ENCODE measurements around the gene AOC3. TPM values are rescaled to one million over a fixed set of nuclear protein-coding genes. Genes with fewer than 3 reads are reported as not detected.
"Not testable (repeated sequence)": the region's sequence is repeated elsewhere in the genome, so short reads cannot be mapped to it uniquely, and the experiment has no call there.

AOC3 gene
- total RNA-seq, 4 donors from 2014 or later, result 49.0 to 74.1 (median 53.0) TPM

- H3K9me3 ChIP-seq, result peaks cover 0 to 9% (median 0%) of the 10 kb centered on the region in 4 donors
- DNase-seq (ENCODE audit: low spot score in 2 of 2), result no peak
- 82 to 91% methylated on average over 4 of the region's 4 CpGs for WGBS, 2 donors
- no peaks in the 10 kb centered on the region for H3K27me3 ChIP-seq
- H3K4me1 ChIP-seq, result no peaks in the 10 kb centered on the region
- TF ChIP-seq CTCF (IDR thresholded peaks at IDR 0.05) (no peak), EP300 (IDR thresholded peaks at IDR 0.05) (no peak), POLR2A (IDR thresholded peaks at IDR 0.05) (no peak)
- no peaks in the 10 kb centered on the region for H3K36me3 ChIP-seq
- no peak overlapping the region for H3K27ac ChIP-seq
- H3K4me3 ChIP-seq, result no peak overlapping the region
Observed at GRCh38 chr17:42871647-42872046, 20.6 kb downstream of the AOC3 start.

- TF ChIP-seq POLR2A (IDR thresholded peaks at IDR 0.05) (no peak), CTCF (IDR thresholded peaks at IDR 0.05) (no peak), EP300 (IDR thresholded peaks at IDR 0.05) (no peak)
- 87 to 89% methylated on average over 11 to 13 of the region's 13 CpGs for WGBS, 2 donors
- Histone ChIP-seq H3K4me1 (no peaks in the 10 kb centered on the region), H3K36me3 (no peaks in the 10 kb centered on the region), H3K27ac (no peak overlapping the region), H3K4me3 (no peak overlapping the region), H3K9me3 (peaks cover 0 to 9% (median 0%) of the 10 kb centered on the region in 4 donors), H3K27me3 (no peaks in the 10 kb centered on the region)
- no peak for DNase-seq (ENCODE audit: low spot score in 2 of 2)
Observed at GRCh38 chr17:42872251-42872965, 21.4 kb downstream of the AOC3 start.

- H3K9me3 ChIP-seq, result peaks cover 0 to 9% (median 0%) of the 10 kb centered on the region in 4 donors
- H3K27ac ChIP-seq, result no peak overlapping the region
- no peak for DNase-seq (ENCODE audit: low spot score in 2 of 2)
- no peaks in the 10 kb centered on the region for H3K36me3 ChIP-seq
- no peaks in the 10 kb centered on the region for H3K27me3 ChIP-seq
- TF ChIP-seq POLR2A (IDR thresholded peaks at IDR 0.05), result no peak
- no peak for TF ChIP-seq EP300 (IDR thresholded peaks at IDR 0.05)
- TF ChIP-seq CTCF (IDR thresholded peaks at IDR 0.05), result no peak
- 65 to 77% methylated on average over 6 of the region's 6 CpGs for WGBS, 2 donors
- H3K4me3 ChIP-seq, result no peak overlapping the region
- no peaks in the 10 kb centered on the region for H3K4me1 ChIP-seq
Observed at GRCh38 chr17:42873315-42873714, 22.3 kb downstream of the AOC3 start.

GRCh38 chr17:42873932-42874695, 23.1 kb downstream of the AOC3 start:
- 73 to 85% methylated on average over 6 to 10 of the region's 12 CpGs for WGBS, 2 donors
- H3K36me3 ChIP-seq; DNase-seq (ENCODE audit: low spot score in 2 of 2); H3K4me3 ChIP-seq; H3K9me3 ChIP-seq; H3K27me3 ChIP-seq; H3K27ac ChIP-seq; H3K4me1 ChIP-seq: not testable (repeated sequence)

GRCh38 chr17:42877037-42877436, 26.0 kb downstream of the AOC3 start:
- H3K27me3 ChIP-seq, result no peaks in the 10 kb centered on the region
- no peak overlapping the region for H3K27ac ChIP-seq
- H3K4me3 ChIP-seq, result no peak overlapping the region
- peaks cover 0 to 4% (median 0%) of the 10 kb centered on the region in 4 donors for H3K4me1 ChIP-seq
- WGBS, 2 donors, result 92% methylated on average over 10 of the region's 10 CpGs
- no peak for DNase-seq (ENCODE audit: low spot score in 2 of 2)
- H3K36me3 ChIP-seq, result no peaks in the 10 kb centered on the region
- TF ChIP-seq CTCF (IDR thresholded peaks at IDR 0.05) (no peak), EP300 (IDR thresholded peaks at IDR 0.05) (no peak), POLR2A (IDR thresholded peaks at IDR 0.05) (no peak)
- no peaks in the 10 kb centered on the region for H3K9me3 ChIP-seq
